Karpas-422 (cell line): ENCODE measurements around the gene TP53BP2. TPM values are rescaled to one million over a fixed set of nuclear protein-coding genes. Genes with fewer than 3 reads are reported as not detected.

ENCODE experiments used
- DNase-seq: peaks from one replicate; pipeline ENCODE4 v3.0.0-alpha.2; 2015
- H2AFZ ChIP-seq: fragments of 200-600 bp; sonication (generic); 2 replicates; pipeline ENCODE4 v1.6.1; 2014; ENCODE audit warnings: antibody characterized with exemption, low read length, mixed read lengths
- H3K27ac ChIP-seq: fragments of 200-600 bp; sonication (generic); 2 replicates; pipeline ENCODE4 v1.5.1; 2014; ENCODE audit warnings: mild to moderate bottlenecking, low read length, moderate library complexity
- H3K27me3 ChIP-seq: fragments of 200-600 bp; sonication (generic); 2 replicates; pipeline ENCODE4 v1.6.1; 2014; ENCODE audit warnings: low read length, mixed read lengths
- H3K36me3 ChIP-seq: fragments of 200-600 bp; sonication (generic); 2 replicates; pipeline ENCODE4 v1.6.1; 2014; ENCODE audit warnings: low read length, mixed read lengths; ENCODE audit not compliant: insufficient read depth
- H3K4me1 ChIP-seq: fragments of 200-600 bp; sonication (generic); 2 replicates; pipeline ENCODE4 v1.6.1; 2014; ENCODE audit warnings: mild to moderate bottlenecking, low read length, mixed read lengths
- H3K4me2 ChIP-seq: fragments of 200-600 bp; sonication (generic); 2 replicates; pipeline ENCODE4 v1.6.1; 2014; ENCODE audit warnings: low read length, low read depth, mild to moderate bottlenecking; ENCODE audit not compliant: poor library complexity, severe bottlenecking
- H3K4me3 ChIP-seq: fragments of 200-600 bp; sonication (generic); 2 replicates; pipeline ENCODE4 v1.5.1; 2014; ENCODE audit warnings: mild to moderate bottlenecking, antibody characterized with exemption, low read length, mixed read lengths
- H3K79me2 ChIP-seq: fragments of 200-600 bp; sonication (generic); 2 replicates; pipeline ENCODE4 v1.6.1; 2014; ENCODE audit warnings: mild to moderate bottlenecking, low read length, mixed read lengths
- H3K9ac ChIP-seq: fragments of 200-600 bp; sonication (generic); 2 replicates; pipeline ENCODE4 v1.6.0; 2014; ENCODE audit warnings: low read length
- H3K9me2 ChIP-seq: fragments of 200-600 bp; sonication (generic), shearing (Covaris generic); replicated peaks from 2 replicates; pipeline ENCODE4 v1.6.0; 2014; ENCODE audit warnings: mild to moderate bottlenecking, low read length, moderate library complexity; ENCODE audit not compliant: insufficient read depth
- H3K9me3 ChIP-seq: fragments of 300-700, 200-600 bp; sonication (generic); 2 replicates; pipeline ENCODE4 v1.6.1; 2014; ENCODE audit warnings: low read length, mixed read lengths
- H4K20me1 ChIP-seq: fragments of 200-600 bp; sonication (generic); 2 replicates; pipeline ENCODE4 v1.6.1; 2014; ENCODE audit warnings: mild to moderate bottlenecking, antibody characterized with exemption, low read length, low read depth; ENCODE audit not compliant: insufficient read depth
- total RNA-seq: library from RNA; depleted of rRNA; stranded (reverse); fragments of >200 nt; shearing (Covaris generic); gene quantifications from 2 replicates; pipeline ENCODE4 v1.2.3, GENCODE V29; 2014; ENCODE audit warnings: low replicate concordance

TP53BP2 gene
- total RNA-seq, 1 experiment from 2014 or later, result 1.5 TPM

DNA sequence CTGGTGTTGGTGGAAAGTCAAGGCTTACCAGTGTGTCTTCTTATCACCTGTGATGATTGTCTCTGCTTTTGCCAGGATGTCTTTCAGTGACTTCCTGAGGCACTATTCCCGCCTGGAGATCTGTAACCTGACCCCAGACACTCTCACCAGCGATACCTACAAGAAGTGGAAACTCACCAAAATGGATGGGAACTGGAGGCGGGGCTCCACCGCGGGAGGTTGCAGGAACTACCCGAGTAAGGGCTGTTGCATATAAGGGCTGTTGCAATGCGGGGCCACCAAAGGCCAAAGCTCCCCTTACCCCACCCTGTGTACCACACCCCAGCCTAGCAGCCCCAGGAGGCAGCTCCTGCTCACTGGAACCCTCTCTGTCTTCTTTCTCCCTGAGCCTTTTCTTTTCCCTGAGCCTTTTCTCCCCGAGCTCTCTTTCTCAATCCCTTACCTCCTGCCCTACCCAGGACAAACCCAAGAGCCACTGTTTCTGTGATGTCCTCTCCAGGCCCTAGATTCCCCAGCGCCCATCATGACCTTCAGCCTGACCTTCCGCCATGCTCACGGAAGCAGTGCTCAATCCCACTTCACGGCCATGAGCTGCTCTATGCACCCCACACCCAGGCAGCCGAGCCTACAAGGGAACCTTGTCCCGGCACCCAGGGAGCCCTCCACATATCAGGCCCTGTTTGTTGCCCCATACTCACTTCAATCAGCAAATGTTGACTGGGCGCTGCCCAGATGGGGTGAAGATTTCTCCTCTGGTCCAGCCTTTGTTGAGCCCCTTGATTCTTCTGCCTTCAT is 92.8 kb downstream of the TP53BP2 start:
- Histone ChIP-seq H3K9ac (no peak overlapping the region), H3K27me3 (no peaks in the 10 kb centered on the region), H3K9me3 (no peaks in the 10 kb centered on the region), H3K9me2 (no peaks in the 10 kb centered on the region), H3K4me3 (no peak overlapping the region), H3K27ac (no peak overlapping the region), H3K4me2 (no peak overlapping the region), H4K20me1 (no peaks in the 10 kb centered on the region), H2AFZ (no peak overlapping the region), H3K79me2 (no peaks in the 10 kb centered on the region), H3K36me3 (no peaks in the 10 kb centered on the region), H3K4me1 (no peaks in the 10 kb centered on the region)
- DNase-seq, result no peak

GRCh38 chr1:223751696-223752095 is 94.1 kb downstream of the TP53BP2 start:
- no peak overlapping the region for H3K4me3 ChIP-seq
- H2AFZ ChIP-seq, result no peak overlapping the region
- no peaks in the 10 kb centered on the region for H4K20me1 ChIP-seq
- H3K27ac ChIP-seq, result no peak overlapping the region
- H3K36me3 ChIP-seq, result no peaks in the 10 kb centered on the region
- H3K4me1 ChIP-seq, result no peaks in the 10 kb centered on the region
- H3K9me3 ChIP-seq, result no peaks in the 10 kb centered on the region
- H3K27me3 ChIP-seq, result no peaks in the 10 kb centered on the region
- H3K79me2 ChIP-seq, result no peaks in the 10 kb centered on the region
- H3K4me2 ChIP-seq, result no peak overlapping the region
- no peak overlapping the region for H3K9ac ChIP-seq
- DNase-seq, result no peak
- no peaks in the 10 kb centered on the region for H3K9me2 ChIP-seq

GRCh38 chr1:223750730-223751570 is 94.8 kb downstream of the TP53BP2 start:
- no peaks in the 10 kb centered on the region for H3K9me3 ChIP-seq
- DNase-seq, result no peak
- H3K9ac ChIP-seq, result no peak overlapping the region
- H3K4me2 ChIP-seq, result no peak overlapping the region
- no peak overlapping the region for H3K27ac ChIP-seq
- H3K27me3 ChIP-seq, result no peaks in the 10 kb centered on the region
- H3K79me2 ChIP-seq, result no peaks in the 10 kb centered on the region
- no peaks in the 10 kb centered on the region for H4K20me1 ChIP-seq
- H3K4me1 ChIP-seq, result no peaks in the 10 kb centered on the region
- no peaks in the 10 kb centered on the region for H3K36me3 ChIP-seq
- no peak overlapping the region for H3K4me3 ChIP-seq
- H2AFZ ChIP-seq, result no peak overlapping the region
- no peaks in the 10 kb centered on the region for H3K9me2 ChIP-seq

GRCh38 chr1:223748773-223749733 is 96.7 kb downstream of the TP53BP2 start:
- no peaks in the 10 kb centered on the region for H3K9me2 ChIP-seq
- peak; percentile 70 for DNase-seq
- H3K4me2 ChIP-seq, result no peak overlapping the region
- H3K79me2 ChIP-seq, result no peaks in the 10 kb centered on the region
- no peaks in the 10 kb centered on the region for H3K9me3 ChIP-seq
- no peak overlapping the region for H2AFZ ChIP-seq
- H3K4me1 ChIP-seq, result no peaks in the 10 kb centered on the region
- H3K4me3 ChIP-seq, result no peak overlapping the region
- H3K27me3 ChIP-seq, result no peaks in the 10 kb centered on the region
- H3K27ac ChIP-seq, result no peak overlapping the region
- H3K36me3 ChIP-seq, result no peaks in the 10 kb centered on the region
- H4K20me1 ChIP-seq, result no peaks in the 10 kb centered on the region
- H3K9ac ChIP-seq, result no peak overlapping the region

- Histone ChIP-seq H3K36me3 (no peaks in the 10 kb centered on the region), H4K20me1 (no peaks in the 10 kb centered on the region), H3K4me2 (no peak overlapping the region), H3K27me3 (no peaks in the 10 kb centered on the region), H3K9me3 (no peaks in the 10 kb centered on the region), H3K27ac (no peak overlapping the region), H3K9me2 (no peaks in the 10 kb centered on the region), H3K4me1 (no peaks in the 10 kb centered on the region), H3K79me2 (no peaks in the 10 kb centered on the region), H3K4me3 (no peak overlapping the region), H3K9ac (no peak overlapping the region), H2AFZ (no peak overlapping the region)
- DNase-seq, result no peak
Measured at GRCh38 chr1:223748405-223748772, 97.4 kb downstream of the TP53BP2 start.

- Histone ChIP-seq H4K20me1 (no peaks in the 10 kb centered on the region), H3K27ac (no peak overlapping the region), H2AFZ (no peak overlapping the region), H3K4me2 (no peak overlapping the region), H3K9ac (no peak overlapping the region), H3K36me3 (no peaks in the 10 kb centered on the region), H3K9me3 (no peaks in the 10 kb centered on the region), H3K79me2 (no peaks in the 10 kb centered on the region), H3K9me2 (no peaks in the 10 kb centered on the region), H3K27me3 (no peaks in the 10 kb centered on the region), H3K4me1 (no peaks in the 10 kb centered on the region), H3K4me3 (no peak overlapping the region)
- DNase-seq, result no peak
Measured at GRCh38 chr1:223747838-223748335, 97.9 kb downstream of the TP53BP2 start.

DNA sequence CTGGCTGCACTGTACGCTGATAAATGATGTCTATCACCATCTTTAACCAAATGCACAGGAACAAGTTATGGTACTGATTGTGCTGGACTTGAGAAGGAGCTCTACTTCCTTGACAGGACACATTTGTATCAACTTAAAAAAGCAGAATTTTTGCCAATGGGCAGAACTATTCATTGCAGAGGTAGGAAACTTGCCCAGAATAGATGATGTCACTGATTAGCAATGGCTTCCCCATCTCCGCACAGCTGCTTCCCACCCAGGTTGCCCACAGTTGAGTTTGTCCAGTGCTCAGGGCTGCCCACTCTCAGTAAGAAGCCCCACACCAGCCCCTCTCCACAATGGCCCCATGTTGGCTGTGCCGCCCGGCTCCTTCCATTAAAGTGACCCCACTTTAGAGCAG is 100.0 kb downstream of the TP53BP2 start:
- no peaks in the 10 kb centered on the region for H3K27me3 ChIP-seq
- H3K4me1 ChIP-seq, result no peaks in the 10 kb centered on the region
- DNase-seq, result no peak
- no peaks in the 10 kb centered on the region for H3K9me3 ChIP-seq
- no peaks in the 10 kb centered on the region for H4K20me1 ChIP-seq
- H3K9ac ChIP-seq, result no peak overlapping the region
- no peaks in the 10 kb centered on the region for H3K9me2 ChIP-seq
- no peak overlapping the region for H3K4me3 ChIP-seq
- H2AFZ ChIP-seq, result no peak overlapping the region
- H3K36me3 ChIP-seq, result no peaks in the 10 kb centered on the region
- no peak overlapping the region for H3K27ac ChIP-seq
- no peaks in the 10 kb centered on the region for H3K79me2 ChIP-seq
- no peak overlapping the region for H3K4me2 ChIP-seq
